ENCODE measurements around the gene CHIA.

Gene CHIA

DNA sequence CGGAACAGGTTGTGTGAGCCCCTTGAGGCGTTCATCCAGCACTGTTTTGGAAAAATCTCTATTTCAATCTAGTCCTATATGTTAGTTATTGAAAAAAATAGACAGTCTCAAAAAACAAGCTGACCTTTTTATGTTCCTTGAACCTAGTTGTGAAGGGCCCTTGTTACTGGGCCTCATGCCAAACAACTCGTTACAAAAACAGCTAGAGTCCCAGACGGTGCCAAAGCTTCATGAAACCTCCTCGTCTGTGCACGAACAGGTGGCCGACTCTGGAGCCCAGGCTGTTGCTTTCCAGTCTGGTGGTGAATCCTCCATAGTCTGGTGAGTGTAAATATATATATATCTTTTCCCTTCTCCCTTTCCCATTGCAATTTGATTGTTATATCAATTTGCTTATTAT lies at the start of gene CHIA:
TSS of gene CHIA (plus strand) at position 222 of the 400 bp plus-strand sequence. CDS start 19,617 bp downstream, outside the sequence.
- TF ChIP-seq CTCF (IDR thresholded peaks at IDR 0.05; ENCODE audit: low read depth, low read length, missing control alignments) = no peak
- no peak for DNase-seq (ENCODE audit: extremely low read depth, low read depth)
- H3K4me3 ChIP-seq (replicated peaks; ENCODE audit: low read depth, low read length) = no peak within 1 kb of the TSS

- DNase-seq (ENCODE audit: extremely low read depth, low read depth) = no peak
- no peak overlapping the region for H3K4me3 ChIP-seq (replicated peaks; ENCODE audit: low read depth, low read length)
- no peak for TF ChIP-seq CTCF (IDR thresholded peaks at IDR 0.05; ENCODE audit: low read depth, low read length, missing control alignments)
Measured at GRCh38 chr1:111241797-111242196, 48.9 kb upstream of the CHIA start.

- DNase-seq (ENCODE audit: extremely low read depth, low read depth) = no peak
- H3K4me3 ChIP-seq (replicated peaks; ENCODE audit: low read depth, low read length) = no peak overlapping the region
- TF ChIP-seq CTCF (IDR thresholded peaks at IDR 0.05; ENCODE audit: low read depth, low read length, missing control alignments) = no peak
Measured at GRCh38 chr1:111242805-111243523, 47.7 kb upstream of the CHIA start.

- no peak for DNase-seq (ENCODE audit: extremely low read depth, low read depth)
- no peak for TF ChIP-seq CTCF (IDR thresholded peaks at IDR 0.05; ENCODE audit: low read depth, low read length, missing control alignments)
- no peak overlapping the region for H3K4me3 ChIP-seq (replicated peaks; ENCODE audit: low read depth, low read length)
Measured at GRCh38 chr1:111247125-111247838, 43.4 kb upstream of the CHIA start.

DNA sequence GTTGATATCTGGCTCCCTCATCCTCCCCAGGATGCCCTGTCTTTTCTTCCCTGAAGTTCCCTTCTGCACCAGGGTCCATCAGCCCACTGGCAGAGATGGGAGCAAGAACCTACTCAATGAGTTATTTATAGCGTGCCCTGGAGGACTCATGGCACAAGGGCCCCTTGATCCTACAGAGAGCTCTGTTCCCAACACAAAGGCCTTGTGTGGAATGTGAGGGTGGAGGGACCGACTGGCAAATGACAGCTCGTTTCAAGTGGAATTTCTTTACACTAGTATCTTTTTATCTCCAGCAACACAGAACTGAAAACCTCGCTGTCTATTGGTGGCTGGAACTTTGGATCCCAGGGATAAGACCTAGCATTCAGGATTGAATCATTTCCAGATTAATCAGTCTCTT lies 40.7 kb upstream of the CHIA start:
- no peak for TF ChIP-seq CTCF (IDR thresholded peaks at IDR 0.05; ENCODE audit: low read depth, low read length, missing control alignments)
- no peak overlapping the region for H3K4me3 ChIP-seq (replicated peaks; ENCODE audit: low read depth, low read length)
- DNase-seq (ENCODE audit: extremely low read depth, low read depth) = no peak

GRCh38 chr1:111251570-111251969 lies 39.1 kb upstream of the CHIA start:
- H3K4me3 ChIP-seq (replicated peaks; ENCODE audit: low read depth, low read length) = no peak overlapping the region
- no peak for DNase-seq (ENCODE audit: extremely low read depth, low read depth)
- no peak for TF ChIP-seq CTCF (IDR thresholded peaks at IDR 0.05; ENCODE audit: low read depth, low read length, missing control alignments)

All from HFF-Myc (cell line).